Thoracic aorta (tissue), 2 donors: ENCODE data around the gene AOPEP. TPM values are rescaled to one million over a fixed set of nuclear protein-coding genes. Genes with fewer than 3 reads are reported as not detected.
A peak's percentile ranks its signal among the peaks of the same experiment; 100 is the strongest.

Source experiments
- ATAC-seq: fragments of 150-250 bp; one replicate; pipeline ENCODE4 v1.8.0; 2017; ENCODE audit warnings: low read depth; ENCODE audit not compliant: insufficient number of reproducible peaks, low FRiP score
- DNase-seq: peaks from one replicate; pipeline ENCODE4 v3.0.0-alpha.2; 2020; ENCODE audit warnings: low spot score
- H3K27ac ChIP-seq, 2 donors: fragments of 200-600 bp; sonication (generic); 1 replicate in 1 of 2; 2 replicates in 1 of 2; pipeline ENCODE4 v1.5.1; 2016; ENCODE audit warnings: mild to moderate bottlenecking in 2 of 2, moderate library complexity in 2 of 2
- H3K27me3 ChIP-seq: fragments of 200-600 bp; sonication (generic); replicated peaks from 2 replicates; pipeline ENCODE4 v1.6.0; 2016; ENCODE audit warnings: mild to moderate bottlenecking; ENCODE audit not compliant: insufficient read depth
- H3K36me3 ChIP-seq: fragments of 200-600 bp; sonication (generic); one replicate; pipeline ENCODE4 v1.5.1; 2016
- H3K4me1 ChIP-seq, 2 donors: fragments of 200-600 bp; sonication (generic); 1 replicate in 1 of 2; 2 replicates in 1 of 2; pipeline versions ENCODE4 v1.5.1 to v1.6.0; 2016; ENCODE audit warnings: low read depth in 2 of 2, mild to moderate bottlenecking in 1 of 2; ENCODE audit not compliant: control insufficient read depth in 1 of 2
- H3K4me3 ChIP-seq: fragments of 200-600 bp; sonication (generic); 2 replicates; pipeline ENCODE4 v1.5.1; 2016; ENCODE audit warnings: mild to moderate bottlenecking
- H3K9me3 ChIP-seq: fragments of 200-600 bp; sonication (generic); 2 replicates; pipeline ENCODE4 v1.5.1; 2016
- total RNA-seq, 2 donors: library from RNA; depleted of rRNA; stranded (reverse); fragments of >200 nt; gene quantifications; one replicate each; pipeline versions ENCODE4 v1.1.0 to v1.2.3, GENCODE V29; 2016
- TF ChIP-seq, protein P1 (sequence below): fragments of 200-600 bp; sonication (generic); IDR thresholded peaks from one replicate; pipeline ENCODE4 v1.5.1; 2019; ENCODE audit warnings: antibody characterized with exemption

The AOPEP gene
- total RNA-seq, 2 donors from 2014 or later: 494 to 668 TPM

- Histone ChIP-seq H3K27me3 (no peaks in the 10 kb centered on the region), H3K36me3 (no peaks in the 10 kb centered on the region), H3K27ac (peak overlapping the region; percentile 73 to 81), H3K9me3 (no peaks in the 10 kb centered on the region), H3K4me3 (no peak overlapping the region), H3K4me1 (peaks cover 19 to 53% of the 10 kb centered on the region in 2 donors)
- DNase-seq (no peak), ATAC-seq (no peak)
- TF ChIP-seq, protein P1, sequence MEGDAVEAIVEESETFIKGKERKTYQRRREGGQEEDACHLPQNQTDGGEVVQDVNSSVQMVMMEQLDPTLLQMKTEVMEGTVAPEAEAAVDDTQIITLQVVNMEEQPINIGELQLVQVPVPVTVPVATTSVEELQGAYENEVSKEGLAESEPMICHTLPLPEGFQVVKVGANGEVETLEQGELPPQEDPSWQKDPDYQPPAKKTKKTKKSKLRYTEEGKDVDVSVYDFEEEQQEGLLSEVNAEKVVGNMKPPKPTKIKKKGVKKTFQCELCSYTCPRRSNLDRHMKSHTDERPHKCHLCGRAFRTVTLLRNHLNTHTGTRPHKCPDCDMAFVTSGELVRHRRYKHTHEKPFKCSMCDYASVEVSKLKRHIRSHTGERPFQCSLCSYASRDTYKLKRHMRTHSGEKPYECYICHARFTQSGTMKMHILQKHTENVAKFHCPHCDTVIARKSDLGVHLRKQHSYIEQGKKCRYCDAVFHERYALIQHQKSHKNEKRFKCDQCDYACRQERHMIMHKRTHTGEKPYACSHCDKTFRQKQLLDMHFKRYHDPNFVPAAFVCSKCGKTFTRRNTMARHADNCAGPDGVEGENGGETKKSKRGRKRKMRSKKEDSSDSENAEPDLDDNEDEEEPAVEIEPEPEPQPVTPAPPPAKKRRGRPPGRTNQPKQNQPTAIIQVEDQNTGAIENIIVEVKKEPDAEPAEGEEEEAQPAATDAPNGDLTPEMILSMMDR: no peak
These were observed 173.1 kb downstream of the AOPEP start for GRCh38 chr9:94899464-94900221.

DNA sequence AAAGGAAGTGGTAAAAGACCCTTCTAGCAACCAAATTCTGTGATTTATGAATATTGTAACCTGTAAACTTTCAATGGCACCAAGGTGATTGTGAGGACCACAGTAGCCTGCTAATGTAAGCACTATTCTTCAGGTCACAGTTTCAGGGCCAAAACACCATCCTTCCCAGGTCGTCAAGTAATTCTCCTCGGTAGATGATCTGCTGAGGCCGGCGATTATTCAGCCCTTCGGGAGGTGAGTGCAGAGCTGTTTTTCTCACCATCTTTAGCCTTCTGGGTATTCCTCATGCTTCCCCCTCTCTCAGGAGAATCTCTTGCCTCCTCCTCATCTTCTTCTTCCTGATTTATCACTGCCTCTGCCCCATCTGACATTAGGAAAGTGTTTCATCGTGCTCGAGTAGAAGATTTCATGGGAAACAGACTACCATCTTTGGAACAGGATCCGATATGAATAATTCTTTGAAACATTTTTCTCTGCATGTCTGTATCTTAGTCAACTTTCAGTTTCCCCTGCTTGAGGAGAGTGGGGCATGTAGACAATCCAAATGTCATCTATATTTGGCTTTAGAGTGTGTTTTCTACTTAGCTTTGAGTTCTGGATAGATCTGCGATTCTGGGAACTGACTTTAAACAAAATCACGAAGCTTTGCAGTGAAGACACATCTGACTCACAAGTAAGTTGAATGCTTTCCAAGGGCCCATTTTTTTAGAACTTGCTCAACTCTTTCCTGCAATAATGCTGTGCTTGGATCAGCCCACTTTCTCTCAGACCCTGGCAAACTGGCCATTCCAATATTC lies 173.9 kb downstream of the AOPEP start:
- peak; percentile 72 for ATAC-seq
- H3K27ac ChIP-seq: peak overlapping the region; percentile 73 to 81
- peak overlapping the region; percentile 47 for H3K4me3 ChIP-seq
- H3K36me3 ChIP-seq: no peaks in the 10 kb centered on the region
- H3K27me3 ChIP-seq: no peaks in the 10 kb centered on the region
- H3K4me1 ChIP-seq: peaks cover 19 to 52% of the 10 kb centered on the region in 2 donors
- TF ChIP-seq, protein P1: no peak
- DNase-seq: no peak
- no peaks in the 10 kb centered on the region for H3K9me3 ChIP-seq

GRCh38 chr9:94901019-94901363 lies 174.5 kb downstream of the AOPEP start:
- Histone ChIP-seq H3K4me1 (peaks cover 19 to 47% of the 10 kb centered on the region in 2 donors), H3K9me3 (no peaks in the 10 kb centered on the region), H3K4me3 (peak overlapping the region; percentile 47), H3K36me3 (no peaks in the 10 kb centered on the region), H3K27me3 (no peaks in the 10 kb centered on the region), H3K27ac (peak overlapping the region; percentile 73 to 81)
- no peak for DNase-seq
- no peak for ATAC-seq
- TF ChIP-seq, protein P1: no peak

GRCh38 chr9:94903961-94904421 lies 177.5 kb downstream of the AOPEP start:
- Histone ChIP-seq H3K4me3 (peak overlapping the region; percentile 2), H3K27me3 (no peaks in the 10 kb centered on the region), H3K9me3 (no peaks in the 10 kb centered on the region), H3K27ac (peak overlapping the region in 1 of 2 donors; percentile 73), H3K4me1 (peaks cover 29 to 70% of the 10 kb centered on the region in 2 donors), H3K36me3 (no peaks in the 10 kb centered on the region)
- TF ChIP-seq, protein P1: no peak
- ATAC-seq (no peak), DNase-seq (no peak)

DNA sequence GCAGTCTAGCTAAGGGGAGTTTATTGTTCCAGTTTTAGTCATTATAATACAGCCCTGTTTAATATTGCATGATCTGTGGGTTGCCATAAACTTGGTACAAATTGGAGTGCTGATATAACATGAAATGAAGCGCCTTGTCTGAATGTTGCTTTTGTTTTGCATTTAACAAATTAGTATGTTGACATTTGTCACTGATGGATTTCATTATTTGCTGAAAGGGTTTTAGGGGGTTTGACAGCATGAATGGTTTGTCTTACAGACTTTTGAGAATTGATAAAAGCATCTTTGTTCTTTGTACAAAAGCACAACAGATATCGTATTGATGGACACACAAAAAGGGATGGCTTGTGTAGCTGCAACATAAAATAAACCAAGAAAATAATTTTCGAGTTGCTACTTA lies 178.3 kb downstream of the AOPEP start:
- ATAC-seq (no peak), DNase-seq (no peak)
- peak overlapping the region in 1 of 2 donors; percentile 73 for H3K27ac ChIP-seq
- H3K36me3 ChIP-seq: no peaks in the 10 kb centered on the region
- no peaks in the 10 kb centered on the region for H3K27me3 ChIP-seq
- peaks cover 29 to 75% of the 10 kb centered on the region in 2 donors for H3K4me1 ChIP-seq
- no peak overlapping the region for H3K4me3 ChIP-seq
- H3K9me3 ChIP-seq: no peaks in the 10 kb centered on the region
- TF ChIP-seq, protein P1: no peak
